ENCODE measurements around the gene ACTR6. TPM values are rescaled to one million over a fixed set of nuclear protein-coding genes. Genes with fewer than 3 reads are reported as not detected.

The ACTR6 gene
- total and polyA plus RNA-seq, 2 of the 4 experiments (the other 2 are of a cell fraction), result 9.7 to 10.2 TPM

DNA sequence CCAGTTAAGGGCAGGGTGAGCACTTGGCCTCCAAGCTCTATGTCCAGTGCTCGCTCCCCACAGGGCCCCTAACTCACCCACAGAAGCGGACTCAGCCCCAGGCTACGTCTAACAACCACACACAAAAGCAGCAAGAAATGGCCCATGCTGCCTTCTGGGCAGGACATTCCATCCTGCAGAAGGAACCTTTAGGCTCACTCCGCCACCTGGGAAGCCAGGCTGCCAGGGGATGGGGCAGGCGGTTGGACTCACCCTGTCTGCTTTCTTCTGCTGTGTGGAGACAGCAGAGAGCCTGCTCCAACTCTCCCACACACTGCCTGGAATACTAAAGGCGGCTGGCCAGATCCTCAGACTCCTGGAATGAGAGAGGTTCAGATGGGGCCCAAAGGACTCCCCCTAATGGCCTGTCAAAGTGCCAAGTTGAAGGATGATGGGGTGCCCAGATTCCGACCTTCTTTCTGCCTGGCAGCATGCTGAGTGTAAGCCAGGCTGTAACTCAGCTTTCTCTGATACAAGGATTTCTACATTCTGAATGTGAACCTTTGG, 30.2 kb upstream of the ACTR6 start:
- peak; percentile 44; the same call in 1 of the 2 replicates for ATAC-seq (ENCODE audit: low read depth)
- dilution Hi-C loops (cut with HindIII; ENCODE audit: low sequenced_read_pairs, unreplicated experiment), result no loop called here

More for the DNA sequence above, 30.2 kb upstream of the ACTR6 start:
- H3K4me2 ChIP-seq (ENCODE audit: low read depth, low read length), result no peak overlapping the region
- H3K9ac ChIP-seq (ENCODE audit: low read depth, low read length), result no peak overlapping the region
- no peak overlapping the region for H3K18ac ChIP-seq (ENCODE audit: low read depth, low read length)
- no peaks in the 10 kb centered on the region for H3K4me1 ChIP-seq (ENCODE audit: control insufficient read depth, insufficient read depth, low read length)
- H3K9me1 ChIP-seq (ENCODE audit: insufficient read depth, low read length), result no peaks in the 10 kb centered on the region
- no peak for DNase-seq
- no peak overlapping the region for H3K23ac ChIP-seq (ENCODE audit: low read depth, low read length)
- in situ Hi-C loops (cut with MboI; ENCODE audit: low sequenced_read_pairs) (no loop called here), intact Hi-C loops (cut with micrococcal nuclease) (no loop called here)
- H2AK9ac ChIP-seq (replicated peaks; ENCODE audit: low read depth, low read length, poor library complexity), result no peak overlapping the region
- H3K14ac ChIP-seq (replicated peaks; ENCODE audit: low read depth, low read length), result no peak overlapping the region
- TF ChIP-seq NFE2L2 (IDR thresholded peaks at IDR 0.05; ENCODE audit: low read depth, low read length), result no peak
- TF ChIP-seq CEBPB (IDR thresholded peaks at IDR 0.05; ENCODE audit: low read depth, low read length), result no peak
- TF ChIP-seq, protein P1, sequence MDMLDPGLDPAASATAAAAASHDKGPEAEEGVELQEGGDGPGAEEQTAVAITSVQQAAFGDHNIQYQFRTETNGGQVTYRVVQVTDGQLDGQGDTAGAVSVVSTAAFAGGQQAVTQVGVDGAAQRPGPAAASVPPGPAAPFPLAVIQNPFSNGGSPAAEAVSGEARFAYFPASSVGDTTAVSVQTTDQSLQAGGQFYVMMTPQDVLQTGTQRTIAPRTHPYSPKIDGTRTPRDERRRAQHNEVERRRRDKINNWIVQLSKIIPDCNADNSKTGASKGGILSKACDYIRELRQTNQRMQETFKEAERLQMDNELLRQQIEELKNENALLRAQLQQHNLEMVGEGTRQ (IDR thresholded peaks at IDR 0.05; ENCODE audit: low read depth, low read length), result no peak
- no peak for TF ChIP-seq FOS (IDR thresholded peaks at IDR 0.05; ENCODE audit: low read depth, low read length)
- no peak for TF ChIP-seq RCOR1 (IDR thresholded peaks at IDR 0.05; ENCODE audit: insufficient replicate concordance, low read length)
- TF ChIP-seq MXI1 (IDR thresholded peaks at IDR 0.05; ENCODE audit: borderline replicate concordance, low read depth, low read length), result no peak
- no peak for TF ChIP-seq POLR2A (IDR thresholded peaks at IDR 0.05; ENCODE audit: low read depth, low read length)
- TF ChIP-seq, protein P2, sequence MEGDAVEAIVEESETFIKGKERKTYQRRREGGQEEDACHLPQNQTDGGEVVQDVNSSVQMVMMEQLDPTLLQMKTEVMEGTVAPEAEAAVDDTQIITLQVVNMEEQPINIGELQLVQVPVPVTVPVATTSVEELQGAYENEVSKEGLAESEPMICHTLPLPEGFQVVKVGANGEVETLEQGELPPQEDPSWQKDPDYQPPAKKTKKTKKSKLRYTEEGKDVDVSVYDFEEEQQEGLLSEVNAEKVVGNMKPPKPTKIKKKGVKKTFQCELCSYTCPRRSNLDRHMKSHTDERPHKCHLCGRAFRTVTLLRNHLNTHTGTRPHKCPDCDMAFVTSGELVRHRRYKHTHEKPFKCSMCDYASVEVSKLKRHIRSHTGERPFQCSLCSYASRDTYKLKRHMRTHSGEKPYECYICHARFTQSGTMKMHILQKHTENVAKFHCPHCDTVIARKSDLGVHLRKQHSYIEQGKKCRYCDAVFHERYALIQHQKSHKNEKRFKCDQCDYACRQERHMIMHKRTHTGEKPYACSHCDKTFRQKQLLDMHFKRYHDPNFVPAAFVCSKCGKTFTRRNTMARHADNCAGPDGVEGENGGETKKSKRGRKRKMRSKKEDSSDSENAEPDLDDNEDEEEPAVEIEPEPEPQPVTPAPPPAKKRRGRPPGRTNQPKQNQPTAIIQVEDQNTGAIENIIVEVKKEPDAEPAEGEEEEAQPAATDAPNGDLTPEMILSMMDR (conservative IDR thresholded peaks at IDR 0.05; ENCODE audit: low read depth, low read length), result no peak
- TF ChIP-seq SMC3 (IDR thresholded peaks at IDR 0.05; ENCODE audit: low read depth, low read length), result no peak
- TF ChIP-seq RAD21 (IDR thresholded peaks at IDR 0.05; ENCODE audit: low read length), result no peak
- no peaks in the 10 kb centered on the region for H3K79me1 ChIP-seq (ENCODE audit: low read depth in 1 of 2, low read length in 2 of 2)
- no peak overlapping the region for H3K27ac ChIP-seq (ENCODE audit: insufficient read depth, low read length)
- H3K4me3 ChIP-seq (ENCODE audit: insufficient read depth, low read depth, low read length), result no peak overlapping the region
- ChIA-PET POLR2A (ENCODE audit: unreplicated experiment) (no interaction called here), CTCF (interaction anchor here (1.0 kb wide), 1 partner anchor 17 kb away, joined by 3 read pairs; no protein-coding TSS in a partner anchor)
- no peak overlapping the region for H2BK120ac ChIP-seq (ENCODE audit: low read depth, low read length)
- H3K9me3 ChIP-seq (ENCODE audit: control insufficient read depth, insufficient read depth, low read length), result no peaks in the 10 kb centered on the region
- no peaks in the 10 kb centered on the region for H3K36me3 ChIP-seq (ENCODE audit: control insufficient read depth, insufficient read depth, low read length)
- no peak overlapping the region for H2BK20ac ChIP-seq (ENCODE audit: low read depth, low read length)
- no peaks in the 10 kb centered on the region for H4K20me1 ChIP-seq (ENCODE audit: insufficient read depth, low read length)
- no peak overlapping the region for H2BK5ac ChIP-seq (ENCODE audit: low read depth, low read length, poor library complexity, severe bottlenecking)
- 0 out of 2 replicates have a peak, but pooled peaks cover 2% of the 10 kb centered on the region for H3K27me3 ChIP-seq (ENCODE audit: control insufficient read depth, insufficient read depth, low read length)
- H3K4ac ChIP-seq (ENCODE audit: low read depth, low read length), result no peak overlapping the region
- no peak overlapping the region for H2AK5ac ChIP-seq (ENCODE audit: low read depth, low read length)
- H3K56ac ChIP-seq (ENCODE audit: extremely low read depth, insufficient read depth, low read length), result no peak overlapping the region
- no peak overlapping the region for H4K8ac ChIP-seq (ENCODE audit: low read depth in 2 of 2, low read length in 2 of 2)
- H2AFZ ChIP-seq (replicated peaks; ENCODE audit: low read length, poor library complexity), result no peak overlapping the region
- WGBS, 2 experiments (ENCODE audit: extremely low coverage in 2 of 2, insufficient read length in 1 of 2), result 50% methylated on average over 2 of the region's 7 CpGs; no CpG with 5 or more reads in 1 of the 2 experiments
- H2BK15ac ChIP-seq (ENCODE audit: low read depth, low read length), result no peak overlapping the region
- no peak overlapping the region for H4K5ac ChIP-seq (ENCODE audit: low read depth, low read length)
- H4K91ac ChIP-seq (ENCODE audit: insufficient read depth, low read depth, low read length), result no peak overlapping the region
- BruUV-seq (replicated peaks), result no TSS peak

All from IMR-90 (cell line).